Karpas-422 (cell line): ENCODE results near the gene OPCML. TPM values are rescaled to one million over a fixed set of nuclear protein-coding genes. Genes with fewer than 3 reads are reported as not detected.

Source experiments
- DNase-seq: peaks from one replicate; pipeline ENCODE4 v3.0.0-alpha.2; 2015
- H2AFZ ChIP-seq: fragments of 200-600 bp; sonication (generic); 2 replicates; pipeline ENCODE4 v1.6.1; 2014; ENCODE audit warnings: antibody characterized with exemption, low read length, mixed read lengths
- H3K27ac ChIP-seq: fragments of 200-600 bp; sonication (generic); 2 replicates; pipeline ENCODE4 v1.5.1; 2014; ENCODE audit warnings: mild to moderate bottlenecking, low read length, moderate library complexity
- H3K27me3 ChIP-seq: fragments of 200-600 bp; sonication (generic); 2 replicates; pipeline ENCODE4 v1.6.1; 2014; ENCODE audit warnings: low read length, mixed read lengths
- H3K36me3 ChIP-seq: fragments of 200-600 bp; sonication (generic); 2 replicates; pipeline ENCODE4 v1.6.1; 2014; ENCODE audit warnings: low read length, mixed read lengths; ENCODE audit not compliant: insufficient read depth
- H3K4me1 ChIP-seq: fragments of 200-600 bp; sonication (generic); 2 replicates; pipeline ENCODE4 v1.6.1; 2014; ENCODE audit warnings: mild to moderate bottlenecking, low read length, mixed read lengths
- H3K4me2 ChIP-seq: fragments of 200-600 bp; sonication (generic); 2 replicates; pipeline ENCODE4 v1.6.1; 2014; ENCODE audit warnings: low read length, low read depth, mild to moderate bottlenecking; ENCODE audit not compliant: poor library complexity, severe bottlenecking
- H3K4me3 ChIP-seq: fragments of 200-600 bp; sonication (generic); 2 replicates; pipeline ENCODE4 v1.5.1; 2014; ENCODE audit warnings: mild to moderate bottlenecking, antibody characterized with exemption, low read length, mixed read lengths
- H3K79me2 ChIP-seq: fragments of 200-600 bp; sonication (generic); 2 replicates; pipeline ENCODE4 v1.6.1; 2014; ENCODE audit warnings: mild to moderate bottlenecking, low read length, mixed read lengths
- H3K9ac ChIP-seq: fragments of 200-600 bp; sonication (generic); 2 replicates; pipeline ENCODE4 v1.6.0; 2014; ENCODE audit warnings: low read length
- H3K9me2 ChIP-seq: fragments of 200-600 bp; sonication (generic), shearing (Covaris generic); replicated peaks from 2 replicates; pipeline ENCODE4 v1.6.0; 2014; ENCODE audit warnings: mild to moderate bottlenecking, low read length, moderate library complexity; ENCODE audit not compliant: insufficient read depth
- H3K9me3 ChIP-seq: fragments of 300-700, 200-600 bp; sonication (generic); 2 replicates; pipeline ENCODE4 v1.6.1; 2014; ENCODE audit warnings: low read length, mixed read lengths
- H4K20me1 ChIP-seq: fragments of 200-600 bp; sonication (generic); 2 replicates; pipeline ENCODE4 v1.6.1; 2014; ENCODE audit warnings: mild to moderate bottlenecking, antibody characterized with exemption, low read length, low read depth; ENCODE audit not compliant: insufficient read depth
- total RNA-seq: library from RNA; depleted of rRNA; stranded (reverse); fragments of >200 nt; shearing (Covaris generic); gene quantifications from 2 replicates; pipeline ENCODE4 v1.2.3, GENCODE V29; 2014; ENCODE audit warnings: low replicate concordance

OPCML gene
- total RNA-seq, 1 experiment from 2014 or later, result not detected

DNA sequence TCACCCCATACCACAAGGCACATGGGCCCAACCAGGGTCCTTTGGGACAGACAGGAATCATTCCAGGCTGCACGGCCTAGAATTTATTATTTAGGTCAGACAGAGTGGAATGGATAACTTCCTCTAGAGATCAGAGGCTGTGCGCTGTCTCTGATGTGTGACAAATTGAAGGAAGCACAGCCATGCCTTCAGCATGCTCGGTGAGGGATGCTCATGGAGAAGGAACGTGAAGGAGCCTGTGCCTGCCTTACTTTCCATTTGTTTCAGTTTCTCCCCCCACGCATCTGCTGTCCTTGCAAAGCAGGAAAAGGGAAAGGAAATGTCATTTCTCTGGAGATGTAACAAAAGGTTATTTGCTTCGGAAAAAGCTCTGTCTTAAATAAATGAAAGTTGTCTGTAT, 644.1 kb downstream of the OPCML start:
- DNase-seq, result no peak
- Histone ChIP-seq H3K4me1 (no peaks in the 10 kb centered on the region), H3K27me3 (no peaks in the 10 kb centered on the region)

DNA sequence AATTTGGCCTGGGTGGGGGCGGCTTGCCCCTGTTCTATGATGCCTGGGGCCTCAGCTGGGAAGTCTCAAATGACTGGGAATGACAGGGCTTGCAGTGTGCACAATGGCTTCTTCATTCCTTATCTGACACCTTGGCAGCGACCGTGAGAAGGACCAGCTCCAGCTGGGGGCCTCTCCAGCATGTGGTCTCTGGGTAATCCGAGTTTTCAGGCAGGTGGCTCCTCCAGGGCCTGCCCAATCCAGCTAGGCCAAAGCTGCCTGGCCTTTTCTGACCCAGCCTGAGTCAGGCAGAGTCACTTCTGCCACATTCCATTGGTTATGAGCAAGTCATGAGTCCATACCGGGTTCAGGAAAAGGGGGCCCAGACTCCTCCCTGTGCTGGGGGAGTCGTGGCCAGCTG, 646.0 kb downstream of the OPCML start:
- no peak overlapping the region for H3K27ac ChIP-seq
- no peaks in the 10 kb centered on the region for H3K9me2 ChIP-seq
- H3K4me2 ChIP-seq, result no peak overlapping the region
- H3K9ac ChIP-seq, result no peak overlapping the region
- no peaks in the 10 kb centered on the region for H3K79me2 ChIP-seq
- no peaks in the 10 kb centered on the region for H3K4me1 ChIP-seq
- H4K20me1 ChIP-seq, result no peaks in the 10 kb centered on the region
- no peak overlapping the region for H2AFZ ChIP-seq
- no peaks in the 10 kb centered on the region for H3K27me3 ChIP-seq
- no peaks in the 10 kb centered on the region for H3K9me3 ChIP-seq
- H3K36me3 ChIP-seq, result no peaks in the 10 kb centered on the region
- DNase-seq, result no peak
- H3K4me3 ChIP-seq, result no peak overlapping the region

More for the DNA sequence above, 644.1 kb downstream of the OPCML start:
- Histone ChIP-seq H3K9me2 (no peaks in the 10 kb centered on the region), H3K79me2 (no peaks in the 10 kb centered on the region), H3K9me3 (no peaks in the 10 kb centered on the region), H2AFZ (no peak overlapping the region), H3K4me3 (no peak overlapping the region), H3K27ac (no peak overlapping the region), H3K9ac (no peak overlapping the region), H3K4me2 (no peak overlapping the region), H3K36me3 (no peaks in the 10 kb centered on the region), H4K20me1 (no peaks in the 10 kb centered on the region)

DNA sequence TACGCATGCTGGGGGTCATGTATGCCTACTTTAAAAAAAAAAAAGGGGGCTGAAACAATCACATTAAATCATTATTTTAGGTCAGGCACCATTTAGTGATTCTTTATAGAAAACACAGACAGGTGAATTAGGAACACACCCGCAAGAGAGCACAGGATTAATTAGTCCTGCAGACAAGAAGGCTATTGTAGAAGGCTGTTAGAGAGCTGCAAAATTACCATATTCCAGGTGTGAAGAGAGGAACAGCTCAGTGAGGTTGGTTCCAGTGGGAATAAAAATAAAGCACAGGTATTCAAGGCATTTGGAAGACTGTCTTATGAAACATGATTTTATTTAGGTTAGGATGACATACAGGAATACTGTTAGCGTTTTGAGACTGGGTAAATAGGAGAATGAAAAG, 649.1 kb downstream of the OPCML start:
- Histone ChIP-seq H3K4me1 (no peaks in the 10 kb centered on the region), H3K4me3 (no peak overlapping the region), H2AFZ (no peak overlapping the region), H3K9ac (no peak overlapping the region), H3K9me2 (no peaks in the 10 kb centered on the region), H3K79me2 (no peaks in the 10 kb centered on the region), H3K27ac (no peak overlapping the region), H3K36me3 (no peaks in the 10 kb centered on the region), H3K9me3 (no peaks in the 10 kb centered on the region), H3K4me2 (no peak overlapping the region), H4K20me1 (no peaks in the 10 kb centered on the region), H3K27me3 (no peaks in the 10 kb centered on the region)
- no peak for DNase-seq

DNA sequence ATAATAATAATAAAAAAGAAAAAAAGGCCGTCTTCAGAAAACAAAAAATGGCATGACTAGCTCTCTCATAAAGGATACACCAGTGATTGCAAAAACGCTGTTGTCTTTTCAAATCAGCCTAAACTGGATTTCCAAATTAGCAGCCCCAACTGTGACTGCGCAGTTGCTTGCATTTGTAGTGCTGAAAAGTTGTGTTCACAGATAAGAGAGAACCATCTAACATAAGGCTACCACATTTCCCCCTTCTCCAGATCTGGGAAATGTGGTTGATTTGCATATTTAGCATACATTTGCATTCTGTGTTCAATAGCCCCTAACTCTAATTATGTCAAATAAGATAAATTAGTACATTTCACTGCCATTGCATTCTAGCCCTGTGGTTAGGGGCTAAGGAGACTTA, 650.7 kb downstream of the OPCML start:
- Histone ChIP-seq H2AFZ (no peak overlapping the region), H4K20me1 (no peaks in the 10 kb centered on the region), H3K9me3 (no peaks in the 10 kb centered on the region), H3K36me3 (no peaks in the 10 kb centered on the region), H3K9ac (no peak overlapping the region), H3K27ac (no peak overlapping the region), H3K4me1 (no peaks in the 10 kb centered on the region), H3K4me3 (no peak overlapping the region), H3K4me2 (no peak overlapping the region), H3K9me2 (no peaks in the 10 kb centered on the region), H3K79me2 (no peaks in the 10 kb centered on the region), H3K27me3 (no peaks in the 10 kb centered on the region)
- no peak for DNase-seq

DNA sequence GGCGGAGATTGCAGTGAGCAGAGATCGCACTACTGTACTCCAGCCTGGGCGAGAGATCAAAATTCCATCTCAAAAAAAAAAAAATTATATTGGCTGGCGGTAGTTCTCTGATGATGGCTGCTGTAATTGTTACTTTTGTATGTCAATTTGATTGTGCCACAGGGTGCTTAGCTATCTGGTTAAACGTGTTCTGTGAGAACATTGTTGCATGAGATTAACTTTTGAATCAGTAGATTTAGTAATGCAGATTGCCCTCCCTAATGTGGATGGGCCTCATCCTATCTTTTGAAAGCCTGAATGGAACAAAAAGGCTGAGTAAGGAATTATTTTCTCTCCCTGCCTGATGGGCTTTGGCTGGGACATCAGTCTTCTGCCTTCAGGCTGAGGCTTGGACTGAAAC, 654.2 kb downstream of the OPCML start:
- Histone ChIP-seq H4K20me1 (no peaks in the 10 kb centered on the region), H3K4me3 (no peak overlapping the region), H3K9ac (no peak overlapping the region), H3K4me2 (no peak overlapping the region), H3K79me2 (no peaks in the 10 kb centered on the region), H3K9me2 (no peaks in the 10 kb centered on the region), H3K27ac (no peak overlapping the region), H3K27me3 (no peaks in the 10 kb centered on the region), H2AFZ (no peak overlapping the region), H3K4me1 (no peaks in the 10 kb centered on the region), H3K9me3 (no peaks in the 10 kb centered on the region), H3K36me3 (no peaks in the 10 kb centered on the region)
- no peak for DNase-seq

DNA sequence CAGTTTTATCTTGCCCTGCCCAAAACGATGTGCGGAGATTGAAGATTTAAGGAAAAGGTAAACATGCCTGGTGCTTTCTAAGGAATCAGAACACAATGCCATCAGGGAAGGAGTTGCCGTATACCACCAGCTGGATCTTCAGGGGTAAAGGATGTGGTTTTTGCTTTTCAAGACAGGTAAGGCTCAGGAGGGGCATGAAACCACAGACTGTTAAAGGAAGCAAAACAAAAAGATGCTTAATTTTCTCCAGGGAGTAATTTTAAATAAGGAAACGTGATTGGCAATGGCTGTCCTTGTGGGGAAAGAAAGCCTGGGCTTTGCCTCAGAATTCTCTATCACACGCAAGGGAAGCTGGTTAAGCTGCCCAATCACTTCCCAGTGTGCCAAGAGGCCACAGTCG, 655.6 kb downstream of the OPCML start:
- Histone ChIP-seq H3K4me1 (no peaks in the 10 kb centered on the region), H3K4me3 (no peak overlapping the region), H3K9me2 (no peaks in the 10 kb centered on the region), H3K79me2 (no peaks in the 10 kb centered on the region), H3K9me3 (no peaks in the 10 kb centered on the region), H3K27me3 (no peaks in the 10 kb centered on the region), H3K9ac (no peak overlapping the region), H3K27ac (no peak overlapping the region), H3K36me3 (no peaks in the 10 kb centered on the region), H3K4me2 (no peak overlapping the region), H4K20me1 (no peaks in the 10 kb centered on the region), H2AFZ (no peak overlapping the region)
- DNase-seq, result no peak

DNA sequence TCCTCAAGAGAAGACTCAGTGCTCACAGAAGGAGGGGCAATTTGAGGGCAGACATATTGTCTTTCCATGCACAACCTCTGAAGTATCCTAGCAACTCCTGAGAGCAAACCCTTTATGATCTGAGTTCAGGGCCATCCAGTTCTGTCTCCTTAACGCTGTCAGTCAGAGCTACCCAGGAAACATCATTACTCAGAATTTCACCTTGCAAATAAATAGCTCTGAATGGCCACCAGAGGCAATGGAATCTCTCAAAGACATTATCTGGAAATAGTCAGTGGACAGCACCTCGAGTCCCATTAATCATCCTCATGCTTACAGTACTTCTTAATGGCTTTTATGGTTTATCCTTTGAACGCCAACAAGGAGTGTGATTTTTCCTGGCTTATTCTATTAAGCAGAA, 656.1 kb downstream of the OPCML start:
- no peaks in the 10 kb centered on the region for H4K20me1 ChIP-seq
- H3K9ac ChIP-seq, result no peak overlapping the region
- no peaks in the 10 kb centered on the region for H3K9me2 ChIP-seq
- no peak overlapping the region for H2AFZ ChIP-seq
- no peak overlapping the region for H3K4me2 ChIP-seq
- H3K27ac ChIP-seq, result no peak overlapping the region
- no peaks in the 10 kb centered on the region for H3K4me1 ChIP-seq
- no peak overlapping the region for H3K4me3 ChIP-seq
- H3K36me3 ChIP-seq, result no peaks in the 10 kb centered on the region
- no peak for DNase-seq
- H3K27me3 ChIP-seq, result no peaks in the 10 kb centered on the region
- H3K9me3 ChIP-seq, result no peaks in the 10 kb centered on the region
- no peaks in the 10 kb centered on the region for H3K79me2 ChIP-seq

DNA sequence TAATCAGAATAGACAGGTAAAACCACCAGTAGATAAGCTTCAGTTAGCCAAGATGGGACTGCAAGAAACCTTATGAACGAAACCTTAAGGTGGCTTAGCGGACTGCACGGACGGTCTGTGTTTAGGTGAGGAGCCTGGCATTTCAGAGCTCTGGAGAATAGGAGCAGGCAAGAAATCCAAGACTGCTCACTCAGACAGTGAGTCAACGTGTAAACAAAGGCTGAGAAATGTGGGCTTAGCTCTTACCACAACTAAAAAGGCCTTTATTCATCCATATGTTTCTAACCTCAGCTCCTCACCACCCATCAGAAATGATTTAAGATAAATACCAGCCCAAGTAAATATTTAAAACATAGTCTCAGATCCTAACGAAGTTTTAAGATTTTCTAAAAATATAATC, 657.7 kb downstream of the OPCML start:
- Histone ChIP-seq H3K27ac (no peak overlapping the region), H3K9me3 (no peaks in the 10 kb centered on the region), H3K4me2 (no peak overlapping the region), H3K4me3 (no peak overlapping the region), H3K79me2 (no peaks in the 10 kb centered on the region), H4K20me1 (no peaks in the 10 kb centered on the region), H3K9ac (no peak overlapping the region), H3K9me2 (no peaks in the 10 kb centered on the region), H3K4me1 (no peaks in the 10 kb centered on the region), H2AFZ (no peak overlapping the region), H3K27me3 (no peaks in the 10 kb centered on the region), H3K36me3 (no peaks in the 10 kb centered on the region)
- DNase-seq, result no peak

DNA sequence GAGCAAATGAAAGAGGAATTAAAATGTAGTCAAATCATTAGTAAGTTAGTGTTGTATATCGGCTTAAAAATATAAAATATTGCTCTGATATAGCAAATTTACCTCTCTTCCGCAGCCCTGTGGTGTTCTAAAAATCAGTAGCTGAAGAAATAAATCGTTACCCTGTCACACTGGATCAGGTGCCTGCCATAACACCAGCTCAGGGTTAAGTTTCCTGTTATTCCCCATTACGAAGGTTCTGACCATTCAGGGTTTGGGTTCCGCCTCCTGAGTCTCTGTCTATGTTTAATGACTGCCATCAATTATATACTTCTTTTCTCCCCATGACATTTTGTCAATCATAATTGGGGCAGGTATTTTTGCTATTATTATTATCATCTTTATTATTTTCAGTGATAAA, 658.5 kb downstream of the OPCML start:
- H3K9ac ChIP-seq, result no peak overlapping the region

More for the DNA sequence above, 658.5 kb downstream of the OPCML start:
- H3K9me3 ChIP-seq, result no peaks in the 10 kb centered on the region
- no peak for DNase-seq
- H3K4me1 ChIP-seq, result no peaks in the 10 kb centered on the region
- no peaks in the 10 kb centered on the region for H3K27me3 ChIP-seq
- no peaks in the 10 kb centered on the region for H3K9me2 ChIP-seq
- no peak overlapping the region for H3K27ac ChIP-seq
- no peak overlapping the region for H3K4me2 ChIP-seq
- H4K20me1 ChIP-seq, result no peaks in the 10 kb centered on the region
- no peaks in the 10 kb centered on the region for H3K79me2 ChIP-seq
- H2AFZ ChIP-seq, result no peak overlapping the region
- H3K4me3 ChIP-seq, result no peak overlapping the region
- no peaks in the 10 kb centered on the region for H3K36me3 ChIP-seq
